AG04449 (cell line): ENCODE results near the gene OBP2A.

Experiments
- CTCF ChIA-PET: fragments of 350-600 bp; formaldehyde crosslinking; extraction: SDS; loops from one replicate; lab custom pipeline; 2021; ENCODE audit warnings: antibody characterized with exemption; lab: Yijun Ruan, JAX
- POLR2A ChIA-PET: fragments of 400-600, 350-600 bp; formaldehyde crosslinking; extraction: SDS; loops from one replicate; lab custom pipeline; 2020; ENCODE audit warnings: antibody characterized with exemption, inconsistent platforms; lab: Yijun Ruan, JAX
- DNase-seq: peaks from one replicate; pipeline ENCODE4 v3.0.0-alpha.2; 2010; ENCODE audit warnings: low read depth, low spot score
- H3K4me3 ChIP-seq: 2 replicates; pipeline ENCODE4 v1.5.1; 2011; ENCODE audit warnings: low read depth, mild to moderate bottlenecking, control low read depth, low read length
- TF ChIP-seq, protein P1 (sequence below): IDR thresholded peaks from one replicate; pipeline ENCODE4 v1.5.1; 2011; ENCODE audit warnings: mild to moderate bottlenecking, moderate library complexity, low read length, control low read depth, inconsistent platforms; ENCODE audit not compliant: insufficient read depth; ENCODE audit errors: missing control alignments

Gene OBP2A

DNA sequence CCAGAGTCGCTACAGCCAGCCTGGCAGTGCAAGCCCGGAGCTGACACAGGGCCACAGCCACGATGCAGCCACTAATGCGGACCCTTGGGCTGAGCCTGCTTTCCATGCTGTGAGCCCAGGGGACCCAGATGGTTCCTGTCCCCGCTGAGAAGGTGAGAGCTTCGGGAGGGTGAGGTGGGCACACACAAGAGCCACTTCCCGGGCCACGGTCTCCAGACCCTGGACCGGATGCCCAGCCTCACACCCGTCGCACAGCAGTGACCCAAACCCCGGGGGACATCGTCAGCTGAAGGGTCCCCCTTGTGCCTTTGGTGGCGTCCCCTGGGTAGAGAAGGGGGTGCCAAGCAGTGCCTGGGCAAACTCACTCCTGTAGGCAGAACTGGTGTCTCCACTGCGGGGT is 29.0 kb downstream of the OBP2A start:
- no peak overlapping the region for H3K4me3 ChIP-seq
- ChIA-PET POLR2A (no interaction called here), CTCF (no interaction called here)
- TF ChIP-seq, protein P1, sequence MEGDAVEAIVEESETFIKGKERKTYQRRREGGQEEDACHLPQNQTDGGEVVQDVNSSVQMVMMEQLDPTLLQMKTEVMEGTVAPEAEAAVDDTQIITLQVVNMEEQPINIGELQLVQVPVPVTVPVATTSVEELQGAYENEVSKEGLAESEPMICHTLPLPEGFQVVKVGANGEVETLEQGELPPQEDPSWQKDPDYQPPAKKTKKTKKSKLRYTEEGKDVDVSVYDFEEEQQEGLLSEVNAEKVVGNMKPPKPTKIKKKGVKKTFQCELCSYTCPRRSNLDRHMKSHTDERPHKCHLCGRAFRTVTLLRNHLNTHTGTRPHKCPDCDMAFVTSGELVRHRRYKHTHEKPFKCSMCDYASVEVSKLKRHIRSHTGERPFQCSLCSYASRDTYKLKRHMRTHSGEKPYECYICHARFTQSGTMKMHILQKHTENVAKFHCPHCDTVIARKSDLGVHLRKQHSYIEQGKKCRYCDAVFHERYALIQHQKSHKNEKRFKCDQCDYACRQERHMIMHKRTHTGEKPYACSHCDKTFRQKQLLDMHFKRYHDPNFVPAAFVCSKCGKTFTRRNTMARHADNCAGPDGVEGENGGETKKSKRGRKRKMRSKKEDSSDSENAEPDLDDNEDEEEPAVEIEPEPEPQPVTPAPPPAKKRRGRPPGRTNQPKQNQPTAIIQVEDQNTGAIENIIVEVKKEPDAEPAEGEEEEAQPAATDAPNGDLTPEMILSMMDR = no peak
- no peak for DNase-seq

- TF ChIP-seq, protein P1 = no peak
- CTCF ChIA-PET = interaction anchor here (1.8 kb wide), 1 partner anchor 28 kb away, joined by 5 read pairs; no protein-coding TSS in a partner anchor
Measured at GRCh38 chr9:135575995-135576631, 30.2 kb downstream of the OBP2A start.

GRCh38 chr9:135577256-135577655 is 31.3 kb downstream of the OBP2A start:
- CTCF ChIA-PET = interaction anchor here (1.8 kb wide), 1 partner anchor 27 kb away, joined by 5 read pairs; no protein-coding TSS in a partner anchor

More at GRCh38 chr9:135575995-135576631, 30.2 kb downstream of the OBP2A start:
- POLR2A ChIA-PET = no interaction called here
- DNase-seq = no peak
- H3K4me3 ChIP-seq = no peak overlapping the region

GRCh38 chr9:135579356-135579755 is 33.4 kb downstream of the OBP2A start:
- DNase-seq = no peak
- ChIA-PET CTCF (no interaction called here), POLR2A (no interaction called here)
- H3K4me3 ChIP-seq = no peak overlapping the region
- TF ChIP-seq, protein P1 = no peak

More at GRCh38 chr9:135577256-135577655, 31.3 kb downstream of the OBP2A start:
- no peak overlapping the region for H3K4me3 ChIP-seq
- DNase-seq = no peak
- POLR2A ChIA-PET = no interaction called here
- TF ChIP-seq, protein P1 = no peak

- ChIA-PET POLR2A (no interaction called here), CTCF (no interaction called here)
- TF ChIP-seq, protein P1 = no peak
- no peak overlapping the region for H3K4me3 ChIP-seq
- DNase-seq = no peak
Measured at GRCh38 chr9:135579889-135580660, 34.1 kb downstream of the OBP2A start.
